Thyroid gland (tissue), 4 donors: Measurements from ENCODE around the gene WNT8B. TPM values are rescaled to one million over a fixed set of nuclear protein-coding genes. Genes with fewer than 3 reads are reported as not detected.

Experiments
- DNase-seq, 2 donors: peaks; one replicate each; pipeline ENCODE4 v3.0.0-alpha.2; 2019
- H3K27ac ChIP-seq, 3 donors: fragments of 200-600 bp; sonication (generic); 1 replicate in 2 of 3; 2 replicates in 1 of 3; pipeline ENCODE4 v1.5.1; 2016 to 2019; ENCODE audit warnings: mild to moderate bottlenecking in 1 of 3, moderate library complexity in 1 of 3
- H3K27me3 ChIP-seq: fragments of 200-600 bp; sonication (generic); one replicate; pipeline ENCODE4 v1.5.1; 2019
- H3K36me3 ChIP-seq, 2 donors: fragments of 200-600 bp; sonication (generic); one replicate each; pipeline ENCODE4 v1.5.1; 2016 to 2019
- H3K4me1 ChIP-seq, 2 donors: fragments of 200-600 bp; sonication (generic); one replicate each; pipeline ENCODE4 v1.5.1; 2017 to 2019
- H3K4me3 ChIP-seq, 3 donors: fragments of 200-600 bp; sonication (generic); replicated peaks in 1 of 3; 1 replicate in 2 of 3; 2 replicates in 1 of 3; pipeline ENCODE4 v1.5.1; 2016; ENCODE audit warnings: mild to moderate bottlenecking in 1 of 3
- H3K9me3 ChIP-seq: fragments of 200-600 bp; sonication (generic); one replicate; pipeline ENCODE4 v1.5.1; 2017
- CTCF ChIP-seq, 6 experiments: fragments of 200-600 bp in 3 of 6; fragments of 450-650 bp in 3 of 6; sonication (generic) in 3 of 6; IDR thresholded peaks; one replicate each; pipeline ENCODE4 v1.5.1; 2016 to 2019; ENCODE audit warnings: antibody characterized with exemption in 6 of 6, mild to moderate bottlenecking in 2 of 6, inconsistent platforms in 1 of 6, moderate library complexity in 1 of 6
- POLR2A ChIP-seq, 2 donors: fragments of 450-650 bp; IDR thresholded peaks; one replicate each; pipeline ENCODE4 v1.6.1; 2017; ENCODE audit warnings: antibody characterized with exemption in 2 of 2, mild to moderate bottlenecking in 2 of 2, moderate library complexity in 1 of 2
- WGBS, 2 donors: methylation state at CpG; one replicate each; pipeline ENCODE4 v1.1.5; 2017; 5-methylcytosine and 5-hydroxymethylcytosine counted together
- intact Hi-C: fragments of 100-400 bp; cut with DNase I; formaldehyde crosslinking; loops from one replicate; pipeline ENCODE4 v1.15.1; 2023
- total RNA-seq, 4 donors: library from RNA; depleted of rRNA; stranded (reverse); fragments of >200 nt; gene quantifications; one replicate each; pipeline ENCODE4 v1.2.3, GENCODE V29; 2016

The WNT8B gene
- total RNA-seq, 4 donors from 2014 or later: not detected

DNA sequence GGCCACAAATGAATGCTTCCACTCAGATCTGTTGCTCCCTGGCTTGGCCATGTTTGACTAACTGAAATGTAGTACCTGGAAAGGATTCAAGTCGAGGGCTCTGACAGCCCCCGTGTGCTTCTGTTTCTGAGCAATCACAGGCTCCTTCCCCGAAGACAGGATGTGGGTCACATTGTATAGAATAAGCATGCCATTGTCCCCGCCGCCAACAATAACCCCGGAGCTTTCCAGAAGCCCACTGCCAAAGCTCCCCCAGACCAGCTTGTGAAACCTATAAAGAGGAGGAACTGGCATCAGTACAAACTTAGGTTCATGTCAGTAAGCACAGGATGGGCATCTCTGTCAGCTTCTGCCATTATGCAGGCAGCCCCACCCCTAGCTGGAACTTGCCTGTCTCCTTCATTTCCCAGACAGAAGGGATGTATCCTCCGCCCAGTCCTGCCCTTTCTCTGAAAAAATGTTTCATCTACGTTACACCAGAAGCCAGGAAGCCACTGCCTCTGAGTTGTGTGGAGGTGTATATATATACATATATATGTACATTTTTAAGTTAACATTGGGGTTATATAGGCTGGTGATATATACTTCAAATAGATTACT, 46.5 kb downstream of the WNT8B start:
- no peaks in the 10 kb centered on the region for H3K4me1 ChIP-seq
- no peaks in the 10 kb centered on the region for H3K9me3 ChIP-seq
- no peak for DNase-seq
- intact Hi-C loops: no loop called here
- WGBS, 2 donors: 78 to 84% methylated on average over 8 of the region's 8 CpGs
- H3K4me3 ChIP-seq: no peak overlapping the region
- H3K27ac ChIP-seq: no peak overlapping the region
- no peak for TF ChIP-seq POLR2A (IDR thresholded peaks at IDR 0.05)
- no peaks in the 10 kb centered on the region for H3K36me3 ChIP-seq
- no peaks in the 10 kb centered on the region for H3K27me3 ChIP-seq

- Histone ChIP-seq H3K9me3 (no peaks in the 10 kb centered on the region), H3K4me3 (no peak overlapping the region), H3K4me1 (no peaks in the 10 kb centered on the region), H3K27me3 (no peaks in the 10 kb centered on the region), H3K36me3 (no peaks in the 10 kb centered on the region), H3K27ac (no peak overlapping the region)
- no peak for TF ChIP-seq POLR2A (IDR thresholded peaks at IDR 0.05)
- no peak for TF ChIP-seq CTCF (IDR thresholded peaks at IDR 0.05)
- intact Hi-C loops: no loop called here
- 79 to 84% methylated on average over 7 of the region's 7 CpGs for WGBS, 2 donors
- DNase-seq: peak; percentile 59 to 71
These were observed 47.9 kb downstream of the WNT8B start for GRCh38 chr10:100510533-100511308.

GRCh38 chr10:100515612-100516011, 52.8 kb downstream of the WNT8B start:
- DNase-seq: no peak
- no peaks in the 10 kb centered on the region for H3K36me3 ChIP-seq
- WGBS, 2 donors: 94 to 95% methylated on average over 3 of the region's 3 CpGs
- H3K27ac ChIP-seq: no peak overlapping the region
- peaks cover 10 to 13% of the 10 kb centered on the region in 2 donors for H3K4me1 ChIP-seq
- H3K4me3 ChIP-seq: no peak overlapping the region
- intact Hi-C loops: no loop called here
- H3K9me3 ChIP-seq: no peaks in the 10 kb centered on the region
- TF ChIP-seq POLR2A (IDR thresholded peaks at IDR 0.05) (no peak), CTCF (IDR thresholded peaks at IDR 0.05) (no peak)
- no peaks in the 10 kb centered on the region for H3K27me3 ChIP-seq

DNA sequence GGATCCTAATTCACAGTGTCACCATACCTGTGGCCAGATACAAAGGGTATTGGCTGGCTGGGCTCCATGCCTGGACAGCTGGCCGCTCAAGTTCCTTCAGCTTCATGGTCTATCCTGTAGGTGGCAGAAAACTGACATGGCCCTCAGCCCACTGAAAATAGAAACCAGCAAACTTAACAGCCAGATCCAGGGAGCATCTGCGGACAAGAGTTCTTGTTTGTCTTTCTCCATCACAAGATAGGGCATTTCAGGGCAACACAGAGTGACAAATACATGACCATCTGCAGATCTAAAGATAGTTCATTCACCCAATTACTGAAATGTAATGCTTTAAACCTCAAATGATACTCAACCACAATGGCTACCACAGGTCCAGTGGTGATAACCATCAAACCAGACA, 54.0 kb downstream of the WNT8B start:
- Histone ChIP-seq H3K4me3 (no peak overlapping the region), H3K27ac (no peak overlapping the region), H3K9me3 (no peaks in the 10 kb centered on the region), H3K36me3 (no peaks in the 10 kb centered on the region), H3K27me3 (no peaks in the 10 kb centered on the region), H3K4me1 (peaks cover 10 to 13% of the 10 kb centered on the region in 2 donors)
- TF ChIP-seq CTCF (IDR thresholded peaks at IDR 0.05) (no peak), POLR2A (IDR thresholded peaks at IDR 0.05) (no peak)
- no peak for DNase-seq
- intact Hi-C loops: no loop called here
- WGBS, 2 donors: 86 to 90% methylated on average over 2 of the region's 2 CpGs

GRCh38 chr10:100518761-100519241, 56.0 kb downstream of the WNT8B start:
- Histone ChIP-seq H3K4me1 (peaks cover 10 to 13% of the 10 kb centered on the region in 2 donors), H3K36me3 (peaks cover 2 to 9% of the 10 kb centered on the region in 2 donors), H3K4me3 (peak overlapping the region in 1 of 3 donors; percentile 39), H3K27ac (no peak overlapping the region), H3K27me3 (no peaks in the 10 kb centered on the region), H3K9me3 (no peaks in the 10 kb centered on the region)
- intact Hi-C loops: no loop called here
- peak; percentile 66 to 68 for DNase-seq
- no peak for TF ChIP-seq POLR2A (IDR thresholded peaks at IDR 0.05)
- TF ChIP-seq CTCF (IDR thresholded peaks at IDR 0.05): peak in 5 of 6 experiments; percentile 29 to 70 (median 57)
- 8 to 11% methylated on average over 7 of the region's 7 CpGs for WGBS, 2 donors
